ENCODE data around the gene PATJ. TPM values are rescaled to one million over a fixed set of nuclear protein-coding genes. Genes with fewer than 3 reads are reported as not detected.

The PATJ gene
- total RNA-seq, 1 experiment from 2014 or later, result 47.3 TPM

GRCh38 chr1:61752921-61753389, 10.7 kb downstream of the PATJ start:
- no peak overlapping the region for H2BK5ac ChIP-seq (ENCODE audit: insufficient read length, low read length)
- peaks cover 21% of the 10 kb centered on the region; the same call in 1 of the 2 replicates for H3K79me2 ChIP-seq (ENCODE audit: insufficient read depth, low read length)
- peaks cover 13% of the 10 kb centered on the region for H3K79me1 ChIP-seq (ENCODE audit: insufficient read depth, low read depth, low read length, poor library complexity, severe bottlenecking)
- H2AFZ ChIP-seq (ENCODE audit: low read length), result no peak overlapping the region
- no peak overlapping the region for H3T11ph ChIP-seq (ENCODE audit: low read length)
- no peak overlapping the region for H3K23ac ChIP-seq (ENCODE audit: insufficient read length, low read depth, low read length)
- no peak overlapping the region for H3K4ac ChIP-seq (ENCODE audit: low read depth, low read length)
- no peak overlapping the region for H3K56ac ChIP-seq (ENCODE audit: insufficient read length, low read depth, low read length)
- H3K23me2 ChIP-seq (ENCODE audit: insufficient read length, low read depth, low read length, poor library complexity, severe bottlenecking), result no peaks in the 10 kb centered on the region
- H3K27me3 ChIP-seq (ENCODE audit: insufficient read depth, low read length), result no peaks in the 10 kb centered on the region
- H4K20me1 ChIP-seq (ENCODE audit: control insufficient read depth, insufficient read depth, insufficient read length), result no peaks in the 10 kb centered on the region
- Mint-ChIP-seq H3K27me3 (ENCODE audit: low read depth) (no peaks in the 10 kb centered on the region), H3K27ac (no peak overlapping the region), H3K4me1 (peaks cover 17% of the 10 kb centered on the region in 2 experiments), H3K9me3 (no peaks in the 10 kb centered on the region), H3K36me3 (ENCODE audit: insufficient read depth in 1 of 3, low read depth in 3 of 3) (0 out of 7 replicates have a peak, but pooled peaks cover 0 to 3% (median 0%) of the 10 kb centered on the region in 3 experiments), H3K4me3 (no peak overlapping the region)
- no peak overlapping the region for H2BK12ac ChIP-seq (ENCODE audit: insufficient read length, low read depth, low read length)
- no peak overlapping the region for H3K18ac ChIP-seq (ENCODE audit: insufficient read length, low read depth, low read length)
- no peak overlapping the region for H2AK5ac ChIP-seq (ENCODE audit: insufficient read length, low read length)
- no peak overlapping the region for H4K8ac ChIP-seq (replicated peaks; ENCODE audit: insufficient read length, low read depth, low read length)
- no peaks in the 10 kb centered on the region; the same call in 1 of the 2 replicates for H3K4me1 ChIP-seq (ENCODE audit: insufficient read depth, low read length)
- no peak overlapping the region for H4K91ac ChIP-seq (ENCODE audit: insufficient read length, low read depth, low read length)
- no peak overlapping the region for H2BK20ac ChIP-seq (ENCODE audit: low read depth, low read length, poor library complexity, severe bottlenecking)
- DNase-seq, result no peak
- H2BK15ac ChIP-seq (ENCODE audit: low read depth, low read length), result no peak overlapping the region
- H3K4me2 ChIP-seq (ENCODE audit: insufficient read depth, insufficient read length, low read length), result no peak overlapping the region
- H3K9me3 ChIP-seq (ENCODE audit: control insufficient read depth, low read depth, low read length), result no peaks in the 10 kb centered on the region
- H2BK120ac ChIP-seq (ENCODE audit: low read depth, low read length, poor library complexity, severe bottlenecking), result no peak overlapping the region
- no peak for TF ChIP-seq CTCF (conservative IDR thresholded peaks at IDR 0.05)
- no CpG with 5 or more reads among the region's 1 CpG for WGBS (ENCODE audit: extremely low coverage, insufficient read length, low lambda C conversion rate)
- H3K9ac ChIP-seq (ENCODE audit: extremely low read depth, insufficient read length, low read length), result no peak overlapping the region
- H3K27ac ChIP-seq (ENCODE audit: insufficient read length, low read depth, low read length), result no peak overlapping the region
- no peak overlapping the region for H3K14ac ChIP-seq (ENCODE audit: insufficient read depth, low read length)
- no peak overlapping the region for H4K5ac ChIP-seq (ENCODE audit: insufficient read length, low read depth, low read length)

Measured in H9 (cell line).